ENCODE data around the gene MAPKBP1. TPM values are rescaled to one million over a fixed set of nuclear protein-coding genes. Genes with fewer than 3 reads are reported as not detected.

Gene MAPKBP1
- total RNA-seq, 1 experiment from 2014 or later, result 14.5 TPM

DNA sequence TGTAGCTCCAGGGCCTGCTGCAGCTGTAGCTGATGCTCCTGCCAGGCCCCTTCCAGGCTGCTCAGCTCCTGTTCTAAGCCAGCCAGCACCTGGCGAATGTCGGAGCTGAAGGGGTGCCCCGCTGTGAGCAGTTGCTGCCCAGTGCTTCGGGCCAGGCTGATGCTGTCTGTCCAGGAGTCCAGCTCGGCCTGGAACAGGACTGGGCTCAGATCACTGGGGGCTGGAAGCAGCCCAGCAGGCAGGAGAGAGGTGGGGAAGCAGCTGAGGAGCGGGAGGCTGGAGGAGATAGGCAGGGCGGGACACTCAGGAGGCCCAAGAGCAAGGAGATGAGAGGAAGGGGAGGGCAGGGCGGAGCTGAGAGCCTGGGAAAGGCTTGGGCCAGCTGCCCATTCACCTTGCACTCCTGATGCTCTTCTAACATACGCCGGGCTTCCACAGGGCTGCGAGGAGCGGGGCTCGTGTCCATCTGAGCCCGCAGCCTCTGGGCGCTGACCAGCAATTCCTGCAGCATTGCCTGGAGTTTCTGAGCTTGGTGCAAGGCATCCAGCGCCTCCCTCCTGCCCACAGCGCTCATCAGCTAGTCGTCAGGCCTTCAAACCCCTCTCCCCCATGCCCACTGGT is 87.6 kb downstream of the MAPKBP1 start:
- Histone ChIP-seq H3K4me1 (peaks cover 4% of the 10 kb centered on the region; the same call in 1 of the 2 replicates), H3K36me3 (no peaks in the 10 kb centered on the region), H3K27ac (no peak overlapping the region), H3K27me3 (no peaks in the 10 kb centered on the region), H3K4me3 (no peak overlapping the region), H3K9me3 (replicated peaks) (no peaks in the 10 kb centered on the region)
- DNase-seq, result no peak

DNA sequence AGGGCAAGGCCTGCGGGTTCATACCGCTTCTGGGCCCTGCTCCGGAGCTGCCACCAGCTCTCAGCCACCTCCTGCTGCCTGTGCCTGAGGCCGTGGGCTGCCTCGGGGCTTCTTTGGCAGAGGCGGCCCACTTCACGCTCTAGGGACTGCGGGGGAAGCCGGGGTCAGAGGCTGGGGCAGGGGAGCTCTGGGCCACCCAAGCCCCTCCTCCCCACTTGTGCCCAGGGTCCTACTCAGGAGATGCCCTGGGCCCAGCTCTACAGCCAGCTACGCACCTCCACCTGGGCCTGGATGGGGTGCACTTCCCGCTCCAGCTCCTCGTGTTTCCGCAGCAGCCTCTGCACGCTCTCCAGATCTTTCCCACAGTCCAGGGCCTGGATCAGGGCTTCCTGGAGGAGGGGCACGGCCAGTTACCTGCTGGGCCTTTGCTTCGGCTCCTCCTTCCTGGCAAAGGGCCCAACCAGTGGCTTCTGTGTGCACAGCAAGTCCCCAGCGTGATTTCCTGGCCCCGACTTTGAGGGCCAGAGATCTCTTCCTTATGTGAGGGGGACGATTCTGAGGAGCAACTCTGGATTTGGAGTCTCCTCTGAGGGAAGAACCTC is 88.3 kb downstream of the MAPKBP1 start:
- H3K9me3 ChIP-seq (replicated peaks), result no peaks in the 10 kb centered on the region
- no peak overlapping the region for H3K27ac ChIP-seq
- H3K27me3 ChIP-seq, result no peaks in the 10 kb centered on the region
- H3K36me3 ChIP-seq, result no peaks in the 10 kb centered on the region
- H3K4me3 ChIP-seq, result no peak overlapping the region
- no peak for DNase-seq
- H3K4me1 ChIP-seq, result peaks cover 4% of the 10 kb centered on the region; the same call in 1 of the 2 replicates

DNA sequence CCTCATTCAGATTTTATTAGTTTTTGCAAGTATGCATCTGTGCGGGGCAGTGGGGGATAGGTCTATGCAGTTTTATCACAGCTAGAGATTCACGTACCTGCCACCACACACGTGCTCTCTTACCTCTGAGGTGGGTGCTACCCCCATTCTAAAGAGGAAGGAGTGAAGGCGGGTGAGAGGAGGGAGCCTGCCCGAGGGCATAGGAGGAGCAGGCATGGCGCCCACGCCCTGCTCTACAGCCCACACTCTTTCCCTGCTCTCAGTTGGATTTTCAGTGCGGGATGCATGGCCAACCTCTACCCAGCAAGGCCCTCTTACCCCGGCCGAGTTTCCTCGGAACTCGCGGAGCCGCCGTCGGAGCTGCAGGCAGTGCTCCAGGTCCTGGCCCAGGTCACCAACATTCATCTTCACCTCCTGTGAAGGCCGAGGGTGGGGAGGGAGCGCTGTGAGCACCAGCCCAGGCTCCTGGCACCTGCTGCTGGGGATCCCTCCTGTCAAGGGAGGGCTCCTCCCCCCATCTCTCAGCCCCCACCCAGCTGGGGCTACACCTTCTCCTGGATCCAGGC is 91.3 kb downstream of the MAPKBP1 start:
- peaks cover 4% of the 10 kb centered on the region; the same call in 1 of the 2 replicates for H3K4me1 ChIP-seq
- H3K27me3 ChIP-seq, result no peaks in the 10 kb centered on the region
- no peaks in the 10 kb centered on the region for H3K36me3 ChIP-seq
- DNase-seq, result no peak
- no peaks in the 10 kb centered on the region for H3K9me3 ChIP-seq (replicated peaks)
- H3K27ac ChIP-seq, result no peak overlapping the region
- H3K4me3 ChIP-seq, result no peak overlapping the region

DNA sequence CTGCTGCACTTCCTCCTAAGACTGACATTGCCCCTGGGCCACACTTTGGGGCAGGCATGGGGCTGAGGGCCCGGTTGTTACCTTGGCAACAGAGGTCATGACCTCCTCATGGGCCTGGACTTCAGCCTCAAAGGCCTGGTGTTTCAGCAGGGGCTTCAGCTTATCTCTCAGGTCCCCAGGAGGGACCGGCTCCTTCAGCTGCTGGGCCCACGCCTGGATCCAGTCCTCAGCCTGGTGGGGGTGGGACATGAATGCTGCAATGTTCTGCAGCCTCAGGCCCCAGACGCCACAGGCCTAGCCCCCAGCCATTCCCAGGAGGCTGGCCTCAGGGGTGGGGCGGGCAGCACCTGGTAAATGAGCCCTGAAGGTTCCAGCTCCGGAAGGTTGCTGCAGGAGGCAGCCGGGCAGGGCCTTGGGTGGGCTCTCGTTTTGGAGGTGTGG is 92.0 kb downstream of the MAPKBP1 start:
- Histone ChIP-seq H3K4me3 (no peak overlapping the region), H3K27me3 (no peaks in the 10 kb centered on the region), H3K27ac (no peak overlapping the region), H3K9me3 (replicated peaks) (no peaks in the 10 kb centered on the region), H3K36me3 (no peaks in the 10 kb centered on the region), H3K4me1 (peaks cover 4% of the 10 kb centered on the region; the same call in 1 of the 2 replicates)
- no peak for DNase-seq

DNA sequence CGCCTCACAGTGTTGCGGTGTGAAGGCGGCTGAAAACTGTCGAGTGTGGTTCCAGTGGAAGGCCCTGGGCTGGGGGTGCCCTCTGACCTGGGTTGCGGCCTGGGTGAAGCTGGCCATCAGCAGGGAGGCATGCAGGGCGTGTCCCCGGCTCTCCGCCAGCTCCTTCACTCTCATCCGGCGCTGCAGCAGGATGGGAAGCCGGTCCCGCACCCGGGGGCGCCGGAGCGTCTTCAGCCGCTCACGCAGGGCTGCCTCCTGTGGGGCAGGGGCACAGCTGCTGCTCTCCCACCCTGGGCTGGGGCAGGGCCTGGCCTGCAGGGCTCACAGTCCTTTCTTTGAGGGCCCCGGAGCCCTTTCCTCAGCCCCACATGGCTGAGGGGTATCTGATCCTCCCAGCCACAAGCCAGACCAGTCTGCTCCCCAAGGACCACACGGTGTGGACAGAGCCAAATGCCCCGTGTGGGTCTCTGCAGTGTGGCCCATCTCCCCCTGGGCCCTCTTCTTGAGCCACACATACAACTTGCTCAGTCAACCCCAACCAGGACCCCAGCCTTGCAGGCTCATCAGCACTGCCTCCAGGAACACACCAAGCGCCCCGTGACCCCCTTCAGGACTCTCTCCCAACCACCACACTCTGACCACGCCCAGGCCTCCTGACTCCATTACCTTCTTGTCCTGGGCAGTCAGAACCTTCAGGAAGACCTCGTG is 92.7 kb downstream of the MAPKBP1 start:
- H3K4me1 ChIP-seq, result peaks cover 4% of the 10 kb centered on the region; the same call in 1 of the 2 replicates
- DNase-seq, result no peak
- H3K36me3 ChIP-seq, result no peaks in the 10 kb centered on the region
- H3K27ac ChIP-seq, result no peak overlapping the region
- H3K27me3 ChIP-seq, result no peaks in the 10 kb centered on the region
- no peak overlapping the region for H3K4me3 ChIP-seq
- no peaks in the 10 kb centered on the region for H3K9me3 ChIP-seq (replicated peaks)

DNA sequence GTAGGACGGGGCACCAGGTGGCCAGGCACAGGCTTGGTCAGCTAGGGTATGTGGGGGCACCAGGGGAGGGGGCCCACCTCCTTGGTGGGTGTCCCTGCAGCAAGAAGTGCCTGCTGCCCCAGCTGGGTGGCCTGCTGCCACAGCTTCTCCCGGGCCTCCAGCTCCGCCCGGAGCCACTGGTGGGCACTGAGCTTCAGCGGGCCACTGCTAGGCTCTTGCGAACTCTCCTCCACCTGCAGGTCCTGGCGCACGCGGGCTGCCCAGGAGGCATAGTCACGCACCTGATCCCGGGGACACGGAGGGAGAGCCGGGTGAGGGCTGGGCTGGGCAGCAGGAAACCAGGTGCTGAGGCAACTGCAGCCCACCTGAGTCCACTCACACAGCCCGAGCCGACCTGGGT is 94.0 kb downstream of the MAPKBP1 start:
- DNase-seq, result no peak

DNA sequence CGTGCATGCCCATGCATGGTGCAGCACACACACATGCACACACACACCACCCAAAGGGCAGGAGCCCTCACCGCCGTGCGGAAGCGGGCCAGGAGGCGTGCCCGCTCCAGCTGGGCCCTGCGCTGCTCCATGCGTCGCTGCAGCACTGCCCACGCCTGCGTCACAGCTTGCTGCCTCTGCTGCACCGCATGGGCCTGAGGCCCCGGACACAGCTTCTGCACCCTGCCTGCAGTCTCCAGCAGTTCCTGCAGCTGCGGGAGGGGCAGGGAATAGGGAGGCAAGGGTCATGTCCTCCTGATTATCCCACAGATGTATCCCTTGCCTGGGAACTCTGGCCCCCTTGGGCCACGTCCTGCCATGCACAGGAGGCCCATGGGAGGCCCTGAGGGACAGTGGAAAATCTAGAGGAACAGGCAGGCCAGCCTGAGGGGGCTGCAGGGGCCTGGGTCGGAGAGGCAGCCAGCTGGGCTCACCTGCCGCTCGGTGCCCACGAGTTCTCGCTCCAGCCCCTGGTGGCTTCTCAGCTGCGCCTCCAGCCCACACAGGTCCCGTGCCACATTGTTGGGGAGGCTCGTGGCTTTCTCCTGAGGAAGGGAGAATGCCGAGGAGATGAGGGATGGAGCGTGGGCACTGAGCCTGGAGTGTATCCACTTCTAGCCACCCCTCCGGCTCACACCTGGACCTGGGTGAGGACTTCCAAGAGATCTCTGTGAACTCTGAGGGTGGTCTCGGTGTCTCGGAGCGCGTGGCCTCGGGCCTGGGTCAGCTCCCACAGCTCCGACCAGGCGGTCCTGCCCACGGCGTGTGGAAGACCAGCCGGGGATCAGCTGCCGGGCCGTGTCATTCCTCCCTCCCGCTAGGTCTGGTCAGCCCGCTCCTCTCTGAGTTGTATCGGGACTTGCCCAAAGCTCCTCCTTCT is 95.7 kb downstream of the MAPKBP1 start:
- H3K4me3 ChIP-seq, result peak overlapping the region; percentile 6
- no peaks in the 10 kb centered on the region for H3K36me3 ChIP-seq
- DNase-seq, result no peak
- no peaks in the 10 kb centered on the region for H3K27me3 ChIP-seq
- H3K27ac ChIP-seq, result no peak overlapping the region
- no peaks in the 10 kb centered on the region for H3K9me3 ChIP-seq (replicated peaks)
- peaks cover 4% of the 10 kb centered on the region; the same call in 1 of the 2 replicates for H3K4me1 ChIP-seq

More for the DNA sequence above, 94.0 kb downstream of the MAPKBP1 start:
- no peak overlapping the region for H3K27ac ChIP-seq
- H3K36me3 ChIP-seq, result no peaks in the 10 kb centered on the region
- no peak overlapping the region for H3K4me3 ChIP-seq
- H3K27me3 ChIP-seq, result no peaks in the 10 kb centered on the region
- no peaks in the 10 kb centered on the region for H3K9me3 ChIP-seq (replicated peaks)
- peaks cover 4% of the 10 kb centered on the region; the same call in 1 of the 2 replicates for H3K4me1 ChIP-seq

DNA sequence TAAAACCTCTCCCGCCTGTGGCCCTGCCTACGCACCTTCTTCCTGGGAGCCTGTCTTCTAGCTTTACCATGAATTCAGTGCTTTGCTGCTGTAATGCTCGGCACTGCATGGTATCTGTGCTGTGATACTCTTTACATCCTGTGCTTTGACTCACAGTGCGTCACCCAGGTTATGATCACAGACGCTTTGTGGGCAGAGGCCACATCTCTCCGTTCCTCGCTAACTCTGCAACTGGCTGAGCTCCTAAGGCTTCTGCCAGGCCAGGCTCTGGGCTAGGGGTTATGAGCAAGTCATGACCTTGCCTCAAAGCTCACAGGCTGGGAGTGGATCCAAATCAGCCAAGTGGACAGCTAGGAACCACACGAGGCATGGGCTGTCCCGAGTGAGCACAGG is 96.4 kb downstream of the MAPKBP1 start:
- H3K36me3 ChIP-seq, result no peaks in the 10 kb centered on the region
- H3K27me3 ChIP-seq, result no peaks in the 10 kb centered on the region
- no peak overlapping the region for H3K27ac ChIP-seq
- H3K9me3 ChIP-seq (replicated peaks), result no peaks in the 10 kb centered on the region
- peaks cover 4% of the 10 kb centered on the region; the same call in 1 of the 2 replicates for H3K4me1 ChIP-seq
- H3K4me3 ChIP-seq, result peak overlapping the region; percentile 6
- DNase-seq, result peak; percentile 40 to 56

DNA sequence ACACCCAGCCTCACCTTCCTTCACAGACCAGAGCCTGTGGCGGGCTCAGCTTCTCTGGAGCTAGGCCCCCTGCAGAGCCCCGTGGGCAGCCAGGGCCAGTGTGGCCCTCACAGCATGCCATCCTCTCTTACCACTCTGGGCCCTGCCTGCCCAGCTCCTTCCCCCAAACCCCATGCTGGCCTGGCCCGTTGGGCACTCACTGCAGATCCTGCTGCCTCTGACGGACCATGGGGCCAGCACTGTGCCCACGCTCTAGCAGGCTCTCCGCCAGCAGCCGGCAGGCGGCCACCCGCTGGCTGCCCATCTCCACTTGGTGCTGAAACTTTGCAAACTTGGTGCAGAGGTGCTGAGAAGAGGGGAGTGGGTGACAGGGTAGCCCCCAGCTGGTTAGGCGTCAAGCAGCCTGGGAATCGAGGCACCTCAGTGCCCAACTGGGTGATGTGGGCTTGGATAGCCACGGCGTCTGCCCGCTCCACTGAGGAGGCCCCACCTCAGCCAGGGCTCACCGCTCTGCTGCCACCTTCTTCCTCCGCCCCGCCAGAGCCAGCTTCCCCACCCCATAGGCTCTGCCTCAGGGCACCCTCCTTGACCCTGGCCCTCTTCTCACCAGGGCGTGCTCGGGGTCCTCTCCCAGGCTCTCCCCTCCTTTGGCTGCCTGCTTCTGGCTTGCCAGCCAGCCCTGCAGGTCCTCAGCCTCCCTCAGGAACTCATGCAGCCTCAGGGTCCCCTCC is 97.1 kb downstream of the MAPKBP1 start:
- H3K27me3 ChIP-seq, result no peaks in the 10 kb centered on the region
- no peaks in the 10 kb centered on the region for H3K36me3 ChIP-seq
- no peak overlapping the region for H3K4me3 ChIP-seq
- no peak overlapping the region for H3K27ac ChIP-seq
- no peaks in the 10 kb centered on the region for H3K9me3 ChIP-seq (replicated peaks)
- no peaks in the 10 kb centered on the region; the same call in 1 of the 2 replicates for H3K4me1 ChIP-seq
- no peak for DNase-seq

DNA sequence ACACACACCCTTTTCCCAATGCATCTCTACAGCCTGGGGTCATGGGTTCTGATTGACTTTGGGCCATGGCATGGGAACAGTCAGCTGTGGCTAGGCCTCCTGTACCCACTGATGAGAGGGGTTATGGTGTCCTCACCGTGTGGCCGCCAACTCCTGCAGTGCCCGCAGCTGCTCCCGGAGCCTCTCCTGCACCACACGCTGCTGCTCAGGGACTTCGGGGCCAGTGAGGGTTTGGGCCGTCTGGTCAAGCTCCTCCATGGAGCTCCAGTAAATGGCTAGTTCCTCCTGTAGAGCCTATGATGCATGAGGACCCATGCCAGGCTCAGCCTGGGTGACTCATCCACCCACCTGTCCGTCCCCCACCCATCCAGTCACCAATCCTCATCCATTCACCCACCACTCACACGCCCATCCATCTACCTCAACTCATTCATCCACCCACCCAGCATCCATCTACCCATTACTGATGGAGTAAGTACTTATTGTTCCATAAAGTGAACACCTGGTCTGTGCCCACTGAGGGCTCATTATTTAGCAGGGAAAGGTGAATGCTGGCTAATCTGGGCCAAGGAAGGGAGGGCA is 98.0 kb downstream of the MAPKBP1 start:
- Histone ChIP-seq H3K27me3 (no peaks in the 10 kb centered on the region), H3K9me3 (replicated peaks) (no peaks in the 10 kb centered on the region)
- DNase-seq, result no peak

DNA sequence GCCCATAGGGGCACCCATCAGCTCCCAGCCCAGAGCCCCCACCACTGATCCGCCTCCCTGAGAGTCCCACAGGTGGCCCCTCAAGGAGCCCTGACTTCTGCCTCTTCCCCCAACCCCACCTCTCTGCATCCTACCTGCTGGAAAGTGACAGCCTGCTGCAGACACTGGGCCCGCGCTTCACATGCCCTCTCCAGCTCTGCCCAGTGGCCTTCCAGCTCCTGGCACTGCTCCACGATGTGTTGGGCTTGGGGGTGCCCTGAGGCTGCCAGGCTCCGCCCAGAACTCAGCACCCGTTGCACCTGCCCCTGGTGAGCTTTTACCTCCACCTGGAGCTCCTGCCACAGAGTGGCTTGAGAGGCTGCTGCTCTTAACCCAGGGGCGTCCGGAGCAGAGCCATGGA is 99.4 kb downstream of the MAPKBP1 start:
- Histone ChIP-seq H3K27ac (no peak overlapping the region), H3K36me3 (no peaks in the 10 kb centered on the region), H3K4me1 (peaks cover 6% of the 10 kb centered on the region; the same call in 1 of the 2 replicates), H3K4me3 (no peak overlapping the region), H3K27me3 (no peaks in the 10 kb centered on the region; the same call in 1 of the 2 replicates), H3K9me3 (replicated peaks) (no peaks in the 10 kb centered on the region)
- no peak for DNase-seq

More for the DNA sequence above, 98.0 kb downstream of the MAPKBP1 start:
- Histone ChIP-seq H3K27ac (no peak overlapping the region), H3K4me3 (no peak overlapping the region), H3K4me1 (no peaks in the 10 kb centered on the region; the same call in 1 of the 2 replicates), H3K36me3 (no peaks in the 10 kb centered on the region)

DNA sequence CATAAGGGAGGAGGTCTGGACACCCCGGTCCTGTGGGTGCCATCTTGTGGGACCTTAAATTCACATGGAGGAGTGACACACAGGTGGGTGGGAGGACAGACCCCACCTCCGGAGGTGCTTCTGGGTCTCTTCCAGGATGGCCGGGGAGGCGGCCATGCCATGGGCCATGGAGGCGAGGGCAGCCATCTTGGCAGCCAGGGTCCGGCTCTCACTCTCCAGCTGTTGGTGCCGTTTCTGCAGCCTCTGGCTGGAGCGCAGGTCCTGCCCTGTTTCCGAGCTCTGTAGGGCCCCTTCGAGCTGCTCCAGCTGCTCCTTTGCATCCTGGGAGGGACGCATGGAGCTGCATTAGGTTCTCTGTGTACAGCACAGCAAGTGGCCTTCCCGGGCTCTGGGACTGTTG is 100.5 kb downstream of the MAPKBP1 start:
- Histone ChIP-seq H3K9me3 (replicated peaks) (no peaks in the 10 kb centered on the region), H3K27me3 (no peaks in the 10 kb centered on the region; the same call in 1 of the 2 replicates), H3K27ac (no peak overlapping the region), H3K36me3 (no peaks in the 10 kb centered on the region), H3K4me3 (no peak overlapping the region), H3K4me1 (peaks cover 6% of the 10 kb centered on the region; the same call in 1 of the 2 replicates)
- no peak for DNase-seq

DNA sequence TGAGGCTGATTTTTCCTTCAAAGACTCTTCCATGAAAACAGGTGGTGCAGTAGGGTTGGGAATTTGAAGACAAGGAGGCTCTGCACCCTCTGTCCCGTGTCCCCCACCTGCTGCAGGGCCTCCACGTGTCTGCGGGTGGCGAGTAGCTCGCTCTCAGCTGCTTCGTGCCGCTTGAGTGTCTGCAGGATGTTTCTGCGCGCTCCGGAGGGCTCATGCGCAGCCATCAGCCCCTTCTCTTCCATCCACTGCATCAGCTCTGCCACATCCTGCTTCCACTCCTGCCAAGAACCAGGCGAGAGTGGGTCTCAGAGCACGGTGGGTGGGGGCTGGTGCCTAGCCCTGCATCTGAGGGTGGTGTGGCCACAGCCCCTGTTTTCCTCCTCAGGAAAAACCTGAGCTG is 101.7 kb downstream of the MAPKBP1 start:
- no peak overlapping the region for H3K27ac ChIP-seq
- peaks cover 6% of the 10 kb centered on the region; the same call in 1 of the 2 replicates for H3K4me1 ChIP-seq
- H3K9me3 ChIP-seq (replicated peaks), result no peaks in the 10 kb centered on the region
- H3K27me3 ChIP-seq, result no peaks in the 10 kb centered on the region; the same call in 1 of the 2 replicates
- DNase-seq, result no peak
- H3K4me3 ChIP-seq, result no peak overlapping the region
- no peaks in the 10 kb centered on the region for H3K36me3 ChIP-seq

Measured in SJCRH30 (cell line).